GM18909 (cell line): ENCODE results near the gene TSEN54.

ENCODE experiments used
- ATAC-seq: cut with Tn5 transposase; IDR thresholded peaks from one replicate; pipeline ENCODE4 v1.9.1; 2021; ENCODE audit warnings: mild to moderate bottlenecking; ENCODE audit not compliant: unreplicated experiment, poor library complexity

TSEN54 gene

DNA sequence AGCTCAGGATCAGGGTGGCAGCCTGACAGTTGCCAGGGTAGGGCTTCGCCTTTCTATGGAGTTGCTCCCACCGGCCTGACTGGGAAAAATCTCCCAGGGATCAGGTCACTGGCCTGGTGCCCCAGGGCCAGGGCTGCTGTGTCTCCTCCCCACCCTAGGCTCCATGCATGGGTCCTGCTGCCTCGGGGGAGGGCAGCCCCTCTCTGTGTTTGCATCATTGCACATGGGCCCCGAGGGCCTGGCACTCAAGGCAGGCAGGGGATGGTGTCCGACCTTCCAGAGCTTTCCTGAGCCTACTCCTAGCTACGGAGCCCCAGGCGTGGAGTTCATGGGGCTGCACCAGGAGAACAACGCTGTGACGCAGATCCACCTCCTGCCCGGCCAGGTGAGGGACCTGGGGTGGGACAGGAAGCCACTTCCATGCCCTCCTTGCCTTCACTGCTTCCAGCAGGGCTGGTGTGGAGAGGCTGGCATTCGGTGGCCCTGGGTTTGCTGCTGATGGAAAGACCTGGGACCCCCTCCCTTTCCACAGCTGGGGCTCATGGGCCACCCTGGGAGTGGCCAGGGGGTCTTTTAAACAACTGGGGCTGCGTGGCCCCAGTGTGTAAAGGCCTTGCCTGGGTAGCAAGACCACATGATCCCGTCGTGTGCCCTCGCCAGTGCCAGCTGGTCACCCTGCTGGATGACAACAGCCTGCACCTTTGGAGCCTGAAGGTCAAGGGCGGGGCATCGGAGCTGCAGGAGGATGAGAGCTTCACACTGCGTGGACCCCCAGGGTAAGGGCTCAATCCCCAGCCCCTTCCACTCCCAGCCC lies 41.7 kb downstream of the TSEN54 start:
- no peak for ATAC-seq

- ATAC-seq, result no peak
Observed at GRCh38 chr17:75558666-75559530, 42.6 kb downstream of the TSEN54 start.

DNA sequence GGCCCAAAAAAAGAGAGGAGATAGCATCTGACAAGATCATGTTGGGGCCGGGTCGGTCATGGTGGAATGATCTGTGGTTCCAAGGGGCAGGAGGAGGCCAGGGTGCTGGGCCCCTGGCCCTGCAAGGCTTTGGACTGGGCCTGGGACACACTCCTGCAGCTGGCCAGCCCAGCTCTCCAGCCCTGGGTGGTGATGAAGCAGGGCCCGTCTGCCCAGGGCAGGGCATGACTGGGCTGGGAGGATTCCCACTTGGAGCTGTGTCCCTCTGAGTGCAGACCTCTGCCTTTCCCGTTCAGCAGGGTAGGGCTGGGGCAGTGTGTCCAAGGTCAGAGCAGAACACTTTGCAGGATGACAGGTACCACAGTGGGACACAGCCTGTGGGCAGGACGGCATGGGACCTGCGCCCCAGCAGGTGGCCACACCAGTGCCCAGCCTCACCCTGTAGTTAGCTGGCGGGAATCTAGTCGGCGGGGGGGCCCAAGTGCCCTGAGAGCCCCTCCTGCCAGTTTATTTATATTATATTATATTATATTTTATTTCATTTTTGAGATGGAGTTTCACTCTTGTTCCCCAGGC lies 43.7 kb downstream of the TSEN54 start:
- no peak for ATAC-seq

DNA sequence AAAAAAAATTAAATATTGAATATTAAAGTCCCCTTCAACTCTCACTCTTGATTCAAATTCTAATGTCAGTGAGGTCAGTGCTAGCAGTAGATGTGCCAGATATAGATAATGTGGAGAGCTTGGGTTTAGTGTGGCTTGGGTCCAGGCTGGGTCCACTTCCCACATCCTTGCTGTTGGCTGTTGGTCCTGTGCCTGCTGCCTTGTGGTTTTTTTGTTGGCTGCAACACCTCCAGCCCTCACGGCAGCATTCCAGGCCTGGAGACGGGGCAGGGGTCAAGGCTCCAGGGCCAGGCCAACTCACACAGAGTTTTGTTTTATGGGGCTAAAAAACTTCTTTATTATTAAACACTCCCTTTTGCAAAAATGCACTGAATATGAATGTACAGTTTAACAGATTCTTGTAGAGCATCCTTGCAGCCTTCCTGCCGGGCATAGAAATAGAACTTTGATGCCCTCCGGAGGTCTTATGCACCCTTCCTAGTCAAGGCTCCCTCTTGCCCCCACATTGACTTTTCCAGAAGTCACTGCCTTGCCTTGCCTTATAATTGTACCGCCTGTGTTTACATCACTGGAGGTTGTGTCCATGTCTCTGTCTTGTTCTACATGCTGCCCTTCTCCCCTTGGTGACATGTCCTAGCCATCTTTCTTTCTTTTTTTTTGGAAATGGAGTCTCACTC lies 45.7 kb downstream of the TSEN54 start:
- ATAC-seq, result no peak

GRCh38 chr17:75563063-75563758 lies 46.9 kb downstream of the TSEN54 start:
- ATAC-seq, result no peak

- ATAC-seq, result no peak
Observed at GRCh38 chr17:75564195-75564594, 47.9 kb downstream of the TSEN54 start.

DNA sequence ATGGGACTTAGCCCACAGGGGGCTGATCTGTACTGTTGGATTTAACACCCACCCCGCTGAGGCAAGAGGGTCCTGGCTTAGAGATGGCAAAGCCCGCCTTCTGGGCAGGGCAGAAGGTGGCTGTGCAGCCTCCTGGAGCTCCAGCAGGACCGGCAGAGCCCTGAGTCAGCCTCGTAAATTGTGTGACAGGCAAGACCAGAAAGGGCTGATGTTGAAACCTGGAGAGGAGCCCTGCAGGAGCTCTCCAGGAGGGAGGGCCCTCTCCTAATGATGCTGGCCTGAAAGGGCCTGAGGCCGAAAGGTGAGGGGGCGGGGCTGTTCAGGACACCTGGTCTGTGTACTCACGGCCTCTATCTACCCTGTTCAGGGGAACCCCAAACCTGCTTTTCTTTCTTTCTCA lies 48.7 kb downstream of the TSEN54 start:
- no peak for ATAC-seq

DNA sequence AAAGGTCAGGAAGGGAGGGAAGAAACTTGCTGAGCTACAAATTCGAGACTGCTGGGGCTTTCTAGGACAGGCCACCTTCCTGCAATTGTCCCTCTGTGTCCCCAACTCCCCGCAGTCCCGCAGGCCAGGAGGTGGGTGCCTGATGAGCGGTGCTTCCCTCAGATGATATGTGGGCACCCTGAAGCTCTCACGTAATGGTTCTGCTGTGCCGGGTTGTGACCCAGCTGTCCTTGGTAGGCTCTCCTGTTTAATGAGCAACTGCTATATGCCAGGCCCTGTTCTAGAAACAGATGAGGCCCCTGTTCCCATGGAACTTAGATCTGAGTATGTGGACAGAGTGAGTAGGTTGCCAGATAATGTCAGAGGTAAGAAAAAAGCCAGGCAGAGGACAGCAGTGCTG lies 49.3 kb downstream of the TSEN54 start:
- no peak for ATAC-seq

DNA sequence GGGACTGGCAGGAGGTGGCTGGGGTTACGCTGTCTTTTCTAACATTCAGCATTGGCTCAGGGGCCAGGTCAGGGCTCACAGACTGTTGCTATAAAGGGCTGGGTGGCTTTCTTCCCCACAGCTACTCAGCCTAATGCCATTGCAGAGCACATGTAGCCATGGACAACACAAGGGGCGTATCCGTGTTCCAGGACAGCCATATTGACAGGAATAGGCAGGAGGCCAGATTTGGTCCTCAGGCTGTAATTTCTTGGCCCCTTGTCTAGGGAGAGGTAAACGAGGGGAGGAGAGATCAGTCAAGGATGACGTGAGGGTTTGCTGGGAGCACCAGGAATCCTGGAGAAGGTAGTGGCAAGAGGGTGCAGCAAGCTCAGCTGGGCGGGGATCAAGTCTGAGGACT lies 50.1 kb downstream of the TSEN54 start:
- no peak for ATAC-seq

- no peak for ATAC-seq
Observed at GRCh38 chr17:75566834-75567233, 50.5 kb downstream of the TSEN54 start.

GRCh38 chr17:75568412-75569255 lies 52.3 kb downstream of the TSEN54 start:
- no peak for ATAC-seq

GRCh38 chr17:75570034-75570676 lies 53.8 kb downstream of the TSEN54 start:
- ATAC-seq, result no peak

DNA sequence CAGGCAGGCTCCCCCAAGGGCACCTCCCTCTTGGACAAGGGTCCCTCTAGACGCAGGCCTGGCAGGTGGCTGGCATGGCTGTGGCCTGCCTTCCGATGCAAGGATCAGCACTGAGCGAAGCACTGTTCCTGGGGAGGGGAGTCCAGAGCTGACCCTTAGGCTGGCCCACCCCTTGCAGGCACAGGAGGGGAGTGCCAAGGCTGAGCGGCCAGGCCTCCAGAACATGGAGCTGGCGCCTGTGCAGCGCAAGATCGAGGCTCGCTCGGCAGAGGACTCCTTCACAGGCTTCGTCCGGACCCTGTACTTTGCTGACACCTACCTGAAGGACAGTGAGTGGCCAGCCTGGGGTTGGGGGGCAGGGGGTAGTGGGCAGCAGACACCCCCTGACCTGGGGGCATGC lies 54.4 kb downstream of the TSEN54 start:
- ATAC-seq, result no peak

GRCh38 chr17:75571197-75571884 lies 55.0 kb downstream of the TSEN54 start:
- no peak for ATAC-seq

GRCh38 chr17:75571885-75572215 lies 55.5 kb downstream of the TSEN54 start:
- ATAC-seq, result no peak

GRCh38 chr17:75572713-75573539 lies 56.6 kb downstream of the TSEN54 start:
- no peak for ATAC-seq

GRCh38 chr17:75573540-75573957 lies 57.2 kb downstream of the TSEN54 start:
- no peak for ATAC-seq
